Trophoblast cell (in vitro differentiated cells and primary cell): ENCODE data around the gene MYRF.

ENCODE experiments used
- DNase-seq, 2 donors: peaks; one replicate each; pipeline ENCODE4 v3.0.0-alpha.2; 2016
- H2AFZ ChIP-seq: 2 replicates; pipeline ENCODE4 v1.6.1; 2013; ENCODE audit warnings: low read length, moderate library complexity, mild to moderate bottlenecking; ENCODE audit not compliant: insufficient read depth, poor library complexity
- H2AK5ac ChIP-seq: 2 replicates; pipeline ENCODE4 v1.6.1; 2013; ENCODE audit warnings: mild to moderate bottlenecking, low read length
- H2BK120ac ChIP-seq: 2 replicates; pipeline ENCODE4 v1.6.1; 2013; ENCODE audit warnings: low read length, mild to moderate bottlenecking, moderate library complexity; ENCODE audit not compliant: insufficient read depth, poor library complexity
- H2BK12ac ChIP-seq: 2 replicates; pipeline ENCODE4 v1.6.1; 2013; ENCODE audit warnings: mild to moderate bottlenecking, low read length, moderate library complexity
- H2BK5ac ChIP-seq: 2 replicates; pipeline ENCODE4 v1.6.1; 2013; ENCODE audit warnings: low read length, low read depth, moderate library complexity, mild to moderate bottlenecking; ENCODE audit not compliant: poor library complexity
- H3K14ac ChIP-seq: 2 replicates; pipeline ENCODE4 v1.6.1; 2013; ENCODE audit warnings: mild to moderate bottlenecking, low read length
- H3K18ac ChIP-seq: 2 replicates; pipeline ENCODE4 v1.6.1; 2013; ENCODE audit warnings: mild to moderate bottlenecking, low read length
- H3K23ac ChIP-seq: 2 replicates; pipeline ENCODE4 v1.6.1; 2013; ENCODE audit warnings: low read length
- H3K27ac ChIP-seq: 2 replicates; pipeline ENCODE4 v1.5.1; 2013; ENCODE audit warnings: low read depth, mild to moderate bottlenecking, inconsistent platforms, low read length, moderate library complexity
- H3K27me3 ChIP-seq: 2 replicates; pipeline ENCODE4 v1.6.1; 2013; ENCODE audit warnings: inconsistent platforms, mild to moderate bottlenecking, low read length, moderate library complexity; ENCODE audit not compliant: insufficient read depth
- H3K36me3 ChIP-seq, 2 experiments: 1 replicate in 1 of 2; 2 replicates in 1 of 2; pipeline ENCODE4 v1.6.1; 2013; ENCODE audit warnings: low read length in 2 of 2, mild to moderate bottlenecking in 2 of 2, moderate library complexity in 1 of 2; ENCODE audit not compliant: insufficient read depth in 2 of 2, control insufficient read depth in 1 of 2
- H3K4ac ChIP-seq: 2 replicates; pipeline ENCODE4 v1.6.1; 2013; ENCODE audit warnings: low read depth, mild to moderate bottlenecking, low read length, moderate library complexity
- H3K4me1 ChIP-seq, 2 experiments: 1 replicate in 1 of 2; 2 replicates in 1 of 2; pipeline ENCODE4 v1.6.1; 2013; ENCODE audit warnings: low read length in 2 of 2, mild to moderate bottlenecking in 2 of 2, moderate library complexity in 1 of 2; ENCODE audit not compliant: insufficient read depth in 2 of 2, control insufficient read depth in 1 of 2
- H3K4me2 ChIP-seq: 2 replicates; pipeline ENCODE4 v1.6.1; 2013; ENCODE audit warnings: inconsistent platforms, mild to moderate bottlenecking, low read length, moderate library complexity
- H3K4me3 ChIP-seq: 2 replicates; pipeline ENCODE4 v1.5.1; 2013; ENCODE audit warnings: mild to moderate bottlenecking, low read depth, low read length, inconsistent platforms
- H3K79me1 ChIP-seq: one replicate; pipeline ENCODE4 v1.6.1; 2013; ENCODE audit warnings: low read length
- H3K79me2 ChIP-seq: 2 replicates; pipeline ENCODE4 v1.6.1; 2013; ENCODE audit warnings: low read length, mild to moderate bottlenecking; ENCODE audit not compliant: control insufficient read depth, insufficient read depth, poor library complexity
- H3K9ac ChIP-seq: 2 replicates; pipeline ENCODE4 v1.6.1; 2013; ENCODE audit warnings: mild to moderate bottlenecking, low read length
- H3K9me3 ChIP-seq: 2 replicates; pipeline ENCODE4 v1.6.1; 2013; ENCODE audit warnings: low read depth, mild to moderate bottlenecking, control low read depth, inconsistent platforms, low read length; ENCODE audit not compliant: insufficient read depth
- H4K12ac ChIP-seq: 2 replicates; pipeline ENCODE4 v1.6.1; 2013; ENCODE audit warnings: low read depth, mild to moderate bottlenecking, low read length, moderate library complexity
- H4K8ac ChIP-seq: 2 replicates; pipeline ENCODE4 v1.6.1; 2013; ENCODE audit warnings: low read depth, mild to moderate bottlenecking, low read length, moderate library complexity
- H4K91ac ChIP-seq: one replicate; pipeline ENCODE4 v1.6.1; 2013; ENCODE audit warnings: low read depth, mild to moderate bottlenecking, low read length, moderate library complexity
- WGBS: extraction: QIAGEN DNeasy Blood & Tissue Kit; methylation state at CpG from one replicate; pipeline ENCODE4 v1.1.7; 2013; ENCODE audit warnings: missing lambda C conversion rate; ENCODE audit not compliant: insufficient read length, insufficient coverage; ENCODE audit errors: extremely low coverage; 5-methylcytosine and 5-hydroxymethylcytosine counted together

The MYRF gene

GRCh38 chr11:61802605-61803004 is 50.2 kb downstream of the MYRF start:
- no peak overlapping the region for H3K4me2 ChIP-seq
- WGBS = no CpG with 5 or more reads among the region's 6 CpGs
- DNase-seq = no peak

GRCh38 chr11:61803889-61804647 is 51.6 kb downstream of the MYRF start:
- Histone ChIP-seq H3K36me3 (peaks cover 52 to 76% of the 10 kb centered on the region in 2 experiments), H2AK5ac (no peak overlapping the region), H3K4me3 (no peak overlapping the region), H2BK12ac (no peak overlapping the region), H3K79me2 (no peaks in the 10 kb centered on the region), H3K4me2 (no peak overlapping the region), H3K9ac (no peak overlapping the region), H3K27me3 (no peaks in the 10 kb centered on the region), H3K79me1 (no peaks in the 10 kb centered on the region), H3K4ac (no peak overlapping the region), H4K8ac (no peak overlapping the region), H3K18ac (no peak overlapping the region), H3K23ac (no peak overlapping the region), H2AFZ (no peak overlapping the region), H2BK5ac (no peak overlapping the region), H3K4me1 (peaks cover 0 to 3% of the 10 kb centered on the region in 2 experiments), H3K9me3 (no peaks in the 10 kb centered on the region), H2BK120ac (no peak overlapping the region), H3K27ac (no peak overlapping the region), H4K91ac (no peak overlapping the region), H4K12ac (no peak overlapping the region), H3K14ac (no peak overlapping the region)
- no peak for DNase-seq
- WGBS = no CpG with 5 or more reads among the region's 3 CpGs

More at GRCh38 chr11:61802605-61803004, 50.2 kb downstream of the MYRF start:
- no peak overlapping the region for H3K18ac ChIP-seq
- no peak overlapping the region for H2AK5ac ChIP-seq
- H3K27me3 ChIP-seq = no peaks in the 10 kb centered on the region
- no peak overlapping the region for H3K4me3 ChIP-seq
- no peak overlapping the region for H2BK120ac ChIP-seq
- no peaks in the 10 kb centered on the region for H3K9me3 ChIP-seq
- no peak overlapping the region for H3K27ac ChIP-seq
- H4K8ac ChIP-seq = no peak overlapping the region
- peaks cover 44 to 66% of the 10 kb centered on the region in 2 experiments for H3K36me3 ChIP-seq
- no peaks in the 10 kb centered on the region for H3K79me2 ChIP-seq
- no peak overlapping the region for H2BK12ac ChIP-seq
- H3K4me1 ChIP-seq = peaks cover 0 to 3% of the 10 kb centered on the region in 2 experiments
- no peak overlapping the region for H3K4ac ChIP-seq
- no peak overlapping the region for H3K9ac ChIP-seq
- no peak overlapping the region for H3K14ac ChIP-seq
- no peak overlapping the region for H3K23ac ChIP-seq
- no peaks in the 10 kb centered on the region for H3K79me1 ChIP-seq
- no peak overlapping the region for H4K12ac ChIP-seq
- H4K91ac ChIP-seq = no peak overlapping the region
- H2BK5ac ChIP-seq = no peak overlapping the region
- no peak overlapping the region for H2AFZ ChIP-seq

- Histone ChIP-seq H3K4me3 (no peak overlapping the region), H3K14ac (no peak overlapping the region), H3K36me3 (peaks cover 56 to 81% of the 10 kb centered on the region in 2 experiments), H4K91ac (no peak overlapping the region), H2AK5ac (no peak overlapping the region), H4K8ac (no peak overlapping the region), H2BK12ac (no peak overlapping the region), H3K9me3 (no peaks in the 10 kb centered on the region), H3K79me1 (no peaks in the 10 kb centered on the region), H3K4me2 (no peak overlapping the region), H3K27me3 (no peaks in the 10 kb centered on the region), H3K4me1 (peaks cover 0 to 3% of the 10 kb centered on the region in 2 experiments), H2BK5ac (no peak overlapping the region), H4K12ac (no peak overlapping the region), H3K23ac (no peak overlapping the region), H3K27ac (no peak overlapping the region), H2AFZ (no peak overlapping the region), H3K18ac (no peak overlapping the region), H3K9ac (no peak overlapping the region), H3K4ac (no peak overlapping the region), H3K79me2 (no peaks in the 10 kb centered on the region), H2BK120ac (no peak overlapping the region)
- no CpG with 5 or more reads among the region's 1 CpG for WGBS
- DNase-seq = no peak
These were observed 52.7 kb downstream of the MYRF start for GRCh38 chr11:61805146-61805545.

GRCh38 chr11:61806785-61807184 is 54.3 kb downstream of the MYRF start:
- Histone ChIP-seq H2BK5ac (no peak overlapping the region), H3K4ac (no peak overlapping the region), H3K23ac (no peak overlapping the region), H4K8ac (no peak overlapping the region), H4K91ac (no peak overlapping the region), H3K27me3 (no peaks in the 10 kb centered on the region), H3K4me2 (no peak overlapping the region), H4K12ac (no peak overlapping the region), H2BK12ac (no peak overlapping the region), H3K79me1 (no peaks in the 10 kb centered on the region), H3K4me1 (no peaks in the 10 kb centered on the region), H3K14ac (no peak overlapping the region), H3K36me3 (peaks cover 69 to 90% of the 10 kb centered on the region in 2 experiments), H2AFZ (no peak overlapping the region), H3K4me3 (no peak overlapping the region), H3K9ac (no peak overlapping the region), H3K27ac (no peak overlapping the region), H3K9me3 (no peaks in the 10 kb centered on the region), H3K79me2 (no peaks in the 10 kb centered on the region), H2AK5ac (no peak overlapping the region), H2BK120ac (no peak overlapping the region), H3K18ac (no peak overlapping the region)
- DNase-seq = no peak
- WGBS = no CpG with 5 or more reads among the region's 5 CpGs
